ENCODE results near the gene LDAH. TPM values are rescaled to one million over a fixed set of nuclear protein-coding genes. Genes with fewer than 3 reads are reported as not detected.

Gene LDAH
- 14.2 and 15.9 TPM in 2 replicates for total RNA-seq (2012; rRNA removed)

DNA sequence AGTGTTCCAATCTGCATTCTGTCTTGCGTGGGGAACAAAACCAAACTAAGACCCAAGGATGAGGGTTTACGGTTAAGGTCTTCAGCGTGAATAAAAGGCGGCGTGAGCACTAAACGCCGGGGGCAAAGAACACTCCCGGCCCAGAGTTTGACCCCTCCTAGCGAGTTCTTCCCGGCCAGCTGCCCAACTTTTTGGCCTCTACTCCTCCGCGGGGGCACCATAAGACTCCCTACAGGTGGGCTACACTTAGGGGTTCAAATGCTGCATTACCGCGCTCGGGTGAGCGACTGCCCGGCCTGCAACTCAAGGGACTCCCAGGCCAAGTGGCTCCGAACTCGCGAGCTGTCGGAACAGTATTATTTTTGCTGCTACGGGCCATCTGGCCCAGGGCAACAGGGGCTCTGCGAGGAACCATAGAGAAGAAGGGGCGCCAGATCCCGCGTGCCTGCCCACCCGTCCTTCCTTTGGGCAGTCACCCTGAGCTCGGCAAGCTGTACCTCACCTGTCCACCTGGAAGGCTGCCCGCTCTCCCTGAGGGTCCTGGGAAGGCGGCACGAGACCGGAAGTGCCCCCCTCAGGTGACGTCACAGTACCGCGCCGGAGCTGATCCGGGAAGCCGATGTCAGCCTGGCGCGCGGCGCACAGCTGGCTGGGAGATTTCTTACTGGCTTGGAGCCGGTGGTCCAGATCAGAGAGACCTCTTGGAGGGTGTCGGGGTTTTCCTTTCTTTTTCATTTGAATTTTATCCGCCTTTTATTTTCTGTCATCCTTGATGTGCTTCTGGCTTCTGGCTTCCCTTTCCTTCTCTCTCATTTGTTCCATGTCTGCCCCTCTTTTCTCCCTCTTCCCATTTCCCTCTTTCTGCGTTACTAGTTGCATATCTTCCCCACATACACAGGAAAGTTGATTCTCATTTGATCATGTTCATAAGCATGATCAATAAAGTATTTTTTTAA is at the start of gene LDAH:
Gene LDAH, minus strand, starts transcription at position 567 of the 956 bp plus-strand sequence. CDS start 21,638 bp downstream, outside the sequence.
- H3K4me1 ChIP-seq (ENCODE audit: control insufficient read depth, insufficient read depth, low read length): no peaks in the 10 kb centered on the region
- no peaks in the 10 kb centered on the region for H3K9me3 ChIP-seq (replicated peaks; ENCODE audit: low read length)
- H3K9ac ChIP-seq (ENCODE audit: low read depth, low read length): peak within 1 kb of the TSS; percentile 96
- H3K36me3 ChIP-seq (ENCODE audit: insufficient read depth, low read length): no peaks in the 10 kb centered on the region
- peak within 1 kb of the TSS; percentile 95 for H3K4me3 ChIP-seq (ENCODE audit: low read length)
- H3K27me3 ChIP-seq (ENCODE audit: control insufficient read depth, insufficient read depth, low read length): no peaks in the 10 kb centered on the region
- H3K4me2 ChIP-seq (ENCODE audit: low read length): peak within 1 kb of the TSS; percentile 94

DNA sequence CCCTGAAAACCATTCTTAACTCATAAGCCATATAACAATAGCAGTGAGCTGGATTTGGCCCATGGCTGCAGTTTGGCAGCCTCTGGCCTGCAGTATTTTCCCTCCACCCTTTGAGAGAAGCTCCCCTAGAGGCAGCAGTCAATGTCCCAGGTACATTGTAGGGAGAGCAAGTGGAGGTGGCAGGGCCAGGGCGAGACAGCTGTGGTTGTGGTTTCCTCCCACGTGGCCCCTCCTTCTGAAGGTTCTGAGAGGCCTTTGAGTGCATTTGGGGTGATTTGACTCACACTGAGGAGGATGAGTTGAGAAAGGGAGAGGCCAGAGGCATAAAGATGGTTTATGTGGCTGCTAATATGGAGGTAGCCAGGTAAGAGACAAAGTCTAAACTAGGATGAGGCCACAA is 45.5 kb upstream of the LDAH start:
- H3K27me3 ChIP-seq (ENCODE audit: control insufficient read depth, insufficient read depth, low read length): peaks cover 5% of the 10 kb centered on the region
- no peaks in the 10 kb centered on the region for H3K36me3 ChIP-seq (ENCODE audit: insufficient read depth, low read length)
- no peak overlapping the region for H3K4me3 ChIP-seq (ENCODE audit: low read length)
- no peak overlapping the region for H3K9ac ChIP-seq (ENCODE audit: low read depth, low read length)
- H3K4me2 ChIP-seq (ENCODE audit: low read length): no peak overlapping the region
- no peaks in the 10 kb centered on the region for H3K4me1 ChIP-seq (ENCODE audit: control insufficient read depth, insufficient read depth, low read length)
- H3K9me3 ChIP-seq (replicated peaks; ENCODE audit: low read length): no peaks in the 10 kb centered on the region

DNA sequence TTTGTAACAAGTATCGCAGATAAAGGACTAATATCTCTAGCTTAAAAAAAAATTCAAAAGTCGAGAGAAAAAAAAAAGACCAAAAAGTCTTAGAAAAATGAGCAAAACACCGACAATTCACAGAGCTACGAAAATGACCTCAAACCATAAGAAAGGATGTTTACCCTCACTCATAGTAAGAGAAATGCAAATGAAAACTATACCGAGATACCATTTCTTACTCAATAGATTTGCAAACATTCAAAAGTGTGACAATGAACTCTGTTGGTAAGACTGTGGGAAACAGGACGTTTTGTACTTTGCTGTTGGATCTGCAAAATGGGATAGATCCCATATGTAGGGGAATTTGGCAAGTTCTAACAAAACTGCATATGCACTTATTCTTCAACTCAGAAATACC is 39.9 kb upstream of the LDAH start:
- H3K27me3 ChIP-seq (ENCODE audit: control insufficient read depth, insufficient read depth, low read length): peaks cover 3% of the 10 kb centered on the region
- no peak overlapping the region for H3K4me2 ChIP-seq (ENCODE audit: low read length)
- no peak overlapping the region for H3K9ac ChIP-seq (ENCODE audit: low read depth, low read length)
- no peaks in the 10 kb centered on the region for H3K9me3 ChIP-seq (replicated peaks; ENCODE audit: low read length)
- no peaks in the 10 kb centered on the region for H3K36me3 ChIP-seq (ENCODE audit: insufficient read depth, low read length)
- H3K4me1 ChIP-seq (ENCODE audit: control insufficient read depth, insufficient read depth, low read length): no peaks in the 10 kb centered on the region
- H3K4me3 ChIP-seq (ENCODE audit: low read length): no peak overlapping the region

DNA sequence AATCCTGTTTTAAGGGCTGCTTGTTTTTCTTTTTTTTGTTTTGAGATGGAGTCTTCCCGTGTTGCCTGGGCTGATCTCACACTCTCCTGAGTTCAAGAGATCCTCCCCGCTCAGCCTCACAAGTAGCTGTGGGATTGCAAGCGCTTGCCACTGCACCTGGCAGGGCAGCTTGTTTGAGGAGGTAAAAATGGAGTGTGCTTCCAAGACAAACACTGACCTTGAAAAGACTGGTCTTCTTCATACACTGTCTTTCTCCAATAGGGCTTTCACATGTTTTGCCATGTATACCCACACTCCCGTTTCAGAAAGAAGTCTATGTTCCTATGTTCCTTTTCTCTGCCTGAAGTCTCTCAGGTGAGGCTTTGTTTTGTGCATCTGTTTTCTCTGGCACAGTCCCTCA is 32.6 kb upstream of the LDAH start:
- Histone ChIP-seq H3K9me3 (replicated peaks; ENCODE audit: low read length) (no peaks in the 10 kb centered on the region), H3K9ac (ENCODE audit: low read depth, low read length) (no peak overlapping the region), H3K36me3 (ENCODE audit: insufficient read depth, low read length) (no peaks in the 10 kb centered on the region), H3K4me2 (ENCODE audit: low read length) (no peak overlapping the region), H3K27me3 (ENCODE audit: control insufficient read depth, insufficient read depth, low read length) (peaks cover 24% of the 10 kb centered on the region), H3K4me3 (ENCODE audit: low read length) (no peak overlapping the region), H3K4me1 (ENCODE audit: control insufficient read depth, insufficient read depth, low read length) (no peaks in the 10 kb centered on the region)

DNA sequence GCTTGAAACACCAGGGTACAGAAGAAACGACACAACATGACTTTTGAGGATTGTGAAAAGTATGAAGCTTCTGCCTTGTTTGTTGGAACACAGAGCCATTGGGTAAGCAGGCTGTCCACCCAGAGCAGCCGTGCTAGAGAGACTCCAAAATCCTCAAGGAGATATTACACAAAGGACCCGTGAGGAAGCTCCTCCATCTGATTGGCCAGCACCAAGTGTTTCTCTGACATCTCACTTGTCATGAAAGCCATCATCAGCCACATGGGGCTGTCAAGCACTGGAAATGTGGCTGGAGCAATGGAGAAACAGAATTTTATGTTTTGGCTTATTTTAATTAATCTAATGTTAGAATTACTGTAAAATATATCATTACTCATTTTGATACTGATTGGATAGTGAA is 29.8 kb upstream of the LDAH start:
- H3K4me3 ChIP-seq (ENCODE audit: low read length): no peak overlapping the region

DNA sequence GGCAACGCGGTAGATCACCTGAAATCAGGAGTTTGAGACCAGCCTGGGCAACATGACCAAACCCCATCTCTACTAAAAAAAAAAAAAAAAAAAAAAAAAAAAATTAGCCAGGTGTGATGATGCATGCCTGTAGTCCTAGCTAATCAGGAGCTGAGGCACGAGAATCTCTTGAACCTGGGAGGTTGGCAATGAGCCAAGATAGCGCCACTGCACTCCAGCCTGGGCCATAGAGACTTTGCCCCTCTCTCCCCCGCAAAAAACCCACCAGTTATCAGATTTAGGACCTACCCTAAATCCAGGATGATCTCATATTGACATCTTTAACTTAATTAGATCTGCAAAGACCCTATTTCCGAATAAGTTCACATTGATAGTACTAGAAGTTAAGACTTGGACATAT is 29.2 kb upstream of the LDAH start:
- H3K4me1 ChIP-seq (ENCODE audit: control insufficient read depth, insufficient read depth, low read length): no peaks in the 10 kb centered on the region

More for the DNA sequence above, 29.8 kb upstream of the LDAH start:
- H3K27me3 ChIP-seq (ENCODE audit: control insufficient read depth, insufficient read depth, low read length): peaks cover 21% of the 10 kb centered on the region
- H3K4me1 ChIP-seq (ENCODE audit: control insufficient read depth, insufficient read depth, low read length): no peaks in the 10 kb centered on the region
- H3K9ac ChIP-seq (ENCODE audit: low read depth, low read length): no peak overlapping the region
- no peaks in the 10 kb centered on the region for H3K36me3 ChIP-seq (ENCODE audit: insufficient read depth, low read length)
- H3K9me3 ChIP-seq (replicated peaks; ENCODE audit: low read length): no peaks in the 10 kb centered on the region
- no peak overlapping the region for H3K4me2 ChIP-seq (ENCODE audit: low read length)

DNA sequence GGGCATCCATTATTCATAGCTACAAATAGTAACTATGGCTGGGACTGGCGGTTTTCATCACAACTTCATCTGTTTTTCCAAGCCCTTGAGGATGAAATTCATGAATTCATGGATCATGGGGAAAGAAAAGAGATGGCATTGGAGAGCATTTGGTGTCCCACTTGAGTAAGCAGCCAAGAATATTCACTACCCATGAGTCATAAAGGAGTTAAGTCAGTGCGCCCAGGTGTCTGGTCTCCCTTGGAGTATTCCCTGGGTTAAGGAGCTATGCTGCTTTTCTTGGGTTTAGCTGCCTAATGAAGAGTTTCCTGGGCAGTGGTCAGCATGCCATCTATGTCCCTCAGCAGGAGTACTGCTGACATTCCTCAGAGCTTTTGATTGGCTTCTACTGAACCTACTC is 21.3 kb upstream of the LDAH start:
- Histone ChIP-seq H3K9me3 (replicated peaks; ENCODE audit: low read length) (no peaks in the 10 kb centered on the region), H3K27me3 (ENCODE audit: control insufficient read depth, insufficient read depth, low read length) (peaks cover 9% of the 10 kb centered on the region), H3K4me1 (ENCODE audit: control insufficient read depth, insufficient read depth, low read length) (no peaks in the 10 kb centered on the region), H3K4me2 (ENCODE audit: low read length) (no peak overlapping the region), H3K36me3 (ENCODE audit: insufficient read depth, low read length) (no peaks in the 10 kb centered on the region), H3K9ac (ENCODE audit: low read depth, low read length) (no peak overlapping the region), H3K4me3 (ENCODE audit: low read length) (no peak overlapping the region)

More for the DNA sequence above, 29.2 kb upstream of the LDAH start:
- Histone ChIP-seq H3K9me3 (replicated peaks; ENCODE audit: low read length) (no peaks in the 10 kb centered on the region), H3K36me3 (ENCODE audit: insufficient read depth, low read length) (no peaks in the 10 kb centered on the region), H3K9ac (ENCODE audit: low read depth, low read length) (no peak overlapping the region), H3K27me3 (ENCODE audit: control insufficient read depth, insufficient read depth, low read length) (peaks cover 22% of the 10 kb centered on the region), H3K4me2 (ENCODE audit: low read length) (no peak overlapping the region), H3K4me3 (ENCODE audit: low read length) (no peak overlapping the region)

DNA sequence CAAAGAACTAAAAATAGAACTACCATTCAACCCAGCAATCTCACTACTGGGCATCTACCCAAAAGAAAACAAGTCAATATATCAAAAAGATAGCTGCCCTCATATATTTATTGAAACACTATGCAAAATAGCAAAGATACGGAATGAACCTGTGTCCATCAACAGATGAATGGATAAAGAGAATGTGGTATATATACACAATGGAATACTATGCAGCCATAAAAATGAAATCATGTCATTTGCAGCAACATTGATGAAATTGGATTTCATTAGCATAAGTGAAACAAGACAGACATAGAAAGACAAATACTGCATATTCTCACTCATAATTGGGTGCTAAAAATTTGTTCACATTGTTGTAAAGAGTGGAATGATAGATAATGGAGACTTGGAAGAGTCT is 16.2 kb upstream of the LDAH start:
- no peak overlapping the region for H3K4me2 ChIP-seq (ENCODE audit: low read length)
- no peak overlapping the region for H3K4me3 ChIP-seq (ENCODE audit: low read length)
- H3K4me1 ChIP-seq (ENCODE audit: control insufficient read depth, insufficient read depth, low read length): no peaks in the 10 kb centered on the region
- H3K9me3 ChIP-seq (replicated peaks; ENCODE audit: low read length): no peaks in the 10 kb centered on the region
- peaks cover 7% of the 10 kb centered on the region for H3K27me3 ChIP-seq (ENCODE audit: control insufficient read depth, insufficient read depth, low read length)
- H3K9ac ChIP-seq (ENCODE audit: low read depth, low read length): no peak overlapping the region
- no peaks in the 10 kb centered on the region for H3K36me3 ChIP-seq (ENCODE audit: insufficient read depth, low read length)

DNA sequence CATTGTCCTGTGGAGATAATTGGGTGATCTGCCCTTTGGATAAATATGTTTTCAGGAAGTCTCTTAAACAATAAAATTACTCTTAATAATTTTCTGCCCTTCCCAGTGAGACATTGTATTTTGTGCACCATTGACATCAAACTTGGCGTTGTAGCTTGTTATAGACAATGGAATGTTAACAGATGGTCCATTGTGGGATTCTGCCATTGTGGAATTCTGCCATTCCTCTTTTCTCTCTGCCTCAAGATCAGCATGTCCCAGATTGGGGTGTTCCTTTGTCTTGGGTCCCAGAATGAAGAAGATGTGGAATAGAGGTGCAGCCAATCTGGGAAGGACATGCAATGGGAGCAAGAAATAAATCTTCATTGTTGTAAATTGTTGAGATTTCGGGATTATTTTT is 15.1 kb upstream of the LDAH start:
- Histone ChIP-seq H3K36me3 (ENCODE audit: insufficient read depth, low read length) (no peaks in the 10 kb centered on the region), H3K4me3 (ENCODE audit: low read length) (no peak overlapping the region), H3K9me3 (replicated peaks; ENCODE audit: low read length) (no peaks in the 10 kb centered on the region), H3K27me3 (ENCODE audit: control insufficient read depth, insufficient read depth, low read length) (peaks cover 7% of the 10 kb centered on the region), H3K9ac (ENCODE audit: low read depth, low read length) (no peak overlapping the region), H3K4me1 (ENCODE audit: control insufficient read depth, insufficient read depth, low read length) (no peaks in the 10 kb centered on the region), H3K4me2 (ENCODE audit: low read length) (no peak overlapping the region)

DNA sequence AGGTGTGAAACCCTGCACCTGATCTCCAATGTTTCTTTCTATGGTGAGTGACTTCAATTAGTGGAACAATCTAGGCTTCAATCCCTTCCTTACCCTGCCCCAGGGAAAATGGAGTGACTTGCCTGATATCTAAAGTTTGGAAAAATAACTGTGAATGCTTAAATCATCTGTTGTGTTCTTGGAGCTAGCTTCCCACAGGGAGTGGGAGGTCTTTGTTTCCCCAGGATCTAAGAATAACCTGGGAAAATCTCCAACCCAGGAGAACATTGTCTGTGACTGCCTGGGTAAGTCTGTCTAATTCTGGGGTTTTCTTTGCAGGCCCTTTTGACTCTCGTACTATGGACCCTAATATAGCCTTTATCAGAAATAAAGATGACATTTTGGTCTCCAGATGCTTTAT is 13.6 kb upstream of the LDAH start:
- Histone ChIP-seq H3K9me3 (replicated peaks; ENCODE audit: low read length) (no peaks in the 10 kb centered on the region), H3K4me3 (ENCODE audit: low read length) (no peak overlapping the region), H3K9ac (ENCODE audit: low read depth, low read length) (no peak overlapping the region), H3K4me2 (ENCODE audit: low read length) (no peak overlapping the region), H3K36me3 (ENCODE audit: insufficient read depth, low read length) (no peaks in the 10 kb centered on the region), H3K4me1 (ENCODE audit: control insufficient read depth, insufficient read depth, low read length) (no peaks in the 10 kb centered on the region), H3K27me3 (ENCODE audit: control insufficient read depth, insufficient read depth, low read length) (peaks cover 11% of the 10 kb centered on the region)

DNA sequence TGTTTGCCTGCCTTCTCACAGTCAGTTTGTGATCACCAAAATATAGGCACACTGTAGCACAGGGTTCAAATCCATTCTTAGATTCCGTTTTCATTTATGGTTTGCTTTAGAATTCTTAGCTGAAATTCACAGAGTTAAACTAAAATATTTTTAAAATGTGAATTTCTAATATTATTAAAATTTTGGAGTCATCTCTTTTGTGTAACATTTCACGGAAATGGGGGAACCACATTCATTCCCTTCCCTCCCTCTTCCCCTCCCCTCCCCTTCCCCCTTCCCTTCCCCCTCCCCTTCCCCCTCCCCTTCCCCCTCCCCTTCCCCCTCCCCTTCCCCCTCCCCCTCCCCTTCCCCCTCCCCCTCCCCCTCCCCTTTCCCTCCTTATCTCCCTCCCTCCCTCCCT is 11.4 kb upstream of the LDAH start:
- H3K4me3 ChIP-seq (ENCODE audit: low read length): no peak overlapping the region
- no peaks in the 10 kb centered on the region for H3K4me1 ChIP-seq (ENCODE audit: control insufficient read depth, insufficient read depth, low read length)
- peaks cover 13% of the 10 kb centered on the region for H3K27me3 ChIP-seq (ENCODE audit: control insufficient read depth, insufficient read depth, low read length)
- no peak overlapping the region for H3K4me2 ChIP-seq (ENCODE audit: low read length)
- no peaks in the 10 kb centered on the region for H3K9me3 ChIP-seq (replicated peaks; ENCODE audit: low read length)
- no peak overlapping the region for H3K9ac ChIP-seq (ENCODE audit: low read depth, low read length)
- no peaks in the 10 kb centered on the region for H3K36me3 ChIP-seq (ENCODE audit: insufficient read depth, low read length)

DNA sequence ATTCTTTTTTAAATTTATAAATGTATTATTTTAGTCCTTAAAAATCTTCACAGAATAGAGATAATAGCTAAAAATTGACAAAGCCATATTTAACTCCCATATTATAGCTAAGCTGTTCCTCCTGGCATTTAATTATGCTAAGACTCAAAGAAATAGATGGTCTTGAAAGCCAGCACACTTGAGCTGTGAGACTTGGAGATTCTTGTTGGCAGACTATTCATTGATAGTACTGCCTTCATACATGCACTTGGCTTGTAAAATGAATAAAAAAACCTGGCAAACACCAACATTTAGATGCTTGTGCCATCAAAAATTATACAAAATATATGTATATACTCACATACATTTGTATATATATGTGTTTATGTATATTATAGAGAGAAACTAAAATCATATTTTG is 9.7 kb upstream of the LDAH start:
- no peak overlapping the region for H3K4me2 ChIP-seq (ENCODE audit: low read length)
- no peaks in the 10 kb centered on the region for H3K4me1 ChIP-seq (ENCODE audit: control insufficient read depth, insufficient read depth, low read length)
- peaks cover 10% of the 10 kb centered on the region for H3K27me3 ChIP-seq (ENCODE audit: control insufficient read depth, insufficient read depth, low read length)
- no peak overlapping the region for H3K9ac ChIP-seq (ENCODE audit: low read depth, low read length)
- H3K4me3 ChIP-seq (ENCODE audit: low read length): no peak overlapping the region
- H3K36me3 ChIP-seq (ENCODE audit: insufficient read depth, low read length): no peaks in the 10 kb centered on the region
- H3K9me3 ChIP-seq (replicated peaks; ENCODE audit: low read length): no peaks in the 10 kb centered on the region

Data from skeletal muscle satellite cell (primary cell).